ENCODE results near the gene LRRC26. TPM values are rescaled to one million over a fixed set of nuclear protein-coding genes. Genes with fewer than 3 reads are reported as not detected.

LRRC26 gene
- total RNA-seq, 2 donors from 2014 or later: 1.3 TPM; not detected in 1

- peak; percentile 70 for ATAC-seq
- Histone ChIP-seq H3K4me3 (no peak overlapping the region), H3K4me1 (peaks cover 35% of the 10 kb centered on the region), H3K9me3 (no peaks in the 10 kb centered on the region), H3K27me3 (peaks cover 0 to 5% of the 10 kb centered on the region in 2 donors), H3K36me3 (replicated peaks in 1 of 2; ENCODE audit: insufficient read depth in 1 of 2, low read depth in 2 of 2) (no peaks in the 10 kb centered on the region), H3K27ac (peak overlapping the region in 1 of 4 donors; percentile 3)
- peak; percentile 68 to 83 (median 72) for DNase-seq
- WGBS, 2 donors: 0 to 4% methylated on average over 11 to 124 of the region's 124 CpGs
- TF ChIP-seq POLR2A (IDR thresholded peaks at IDR 0.05): peak in 2 of 3 donors; percentile 9 to 15
- TF ChIP-seq CTCF (IDR thresholded peaks at IDR 0.05): peak in 4 of 7 experiments; percentile 20 to 45 (median 35)
- intact Hi-C loops (cut with DNase I): loop anchor here (5.0 kb wide), 1 partner anchor 37 kb away; no protein-coding TSS in a partner anchor
These were observed 671 bp downstream of the LRRC26 start for GRCh38 chr9:137168904-137169856.

GRCh38 chr9:137168573-137168903, 1.3 kb downstream of the LRRC26 start:
- WGBS, 2 donors: 0% methylated on average over 6 to 36 of the region's 36 CpGs
- peaks cover 0 to 5% of the 10 kb centered on the region in 2 donors for H3K27me3 ChIP-seq
- H3K4me3 ChIP-seq: no peak overlapping the region
- H3K4me1 ChIP-seq: peaks cover 35% of the 10 kb centered on the region
- DNase-seq: peak in 1 of 4 donors; percentile 28
- TF ChIP-seq POLR2A (IDR thresholded peaks at IDR 0.05) (no peak), CTCF (IDR thresholded peaks at IDR 0.05) (no peak)
- intact Hi-C loops (cut with DNase I): loop anchor here (5.0 kb wide), 1 partner anchor 36 kb away; no protein-coding TSS in a partner anchor
- H3K9me3 ChIP-seq: no peaks in the 10 kb centered on the region
- H3K36me3 ChIP-seq (replicated peaks in 1 of 2; ENCODE audit: insufficient read depth in 1 of 2, low read depth in 2 of 2): no peaks in the 10 kb centered on the region
- ATAC-seq: peak; percentile 12
- no peak overlapping the region for H3K27ac ChIP-seq

GRCh38 chr9:137167747-137168572, 1.9 kb downstream of the LRRC26 start:
- DNase-seq (peak in 2 of 4 donors; percentile 25 to 41), ATAC-seq (no peak)
- Histone ChIP-seq H3K4me3 (no peak overlapping the region), H3K27ac (no peak overlapping the region), H3K27me3 (peaks cover 0 to 9% of the 10 kb centered on the region in 2 donors), H3K4me1 (peaks cover 41% of the 10 kb centered on the region), H3K36me3 (replicated peaks in 1 of 2; ENCODE audit: insufficient read depth in 1 of 2, low read depth in 2 of 2) (no peaks in the 10 kb centered on the region), H3K9me3 (no peaks in the 10 kb centered on the region)
- intact Hi-C loops (cut with DNase I): loop anchor here (5.0 kb wide), 1 partner anchor 36 kb away; no protein-coding TSS in a partner anchor
- 0 to 3% methylated on average over 3 to 53 of the region's 57 CpGs for WGBS, 2 donors
- no peak for TF ChIP-seq CTCF (IDR thresholded peaks at IDR 0.05)
- no peak for TF ChIP-seq POLR2A (IDR thresholded peaks at IDR 0.05)

- no peak for TF ChIP-seq POLR2A (IDR thresholded peaks at IDR 0.05)
- TF ChIP-seq CTCF (IDR thresholded peaks at IDR 0.05): no peak
- ATAC-seq (no peak), DNase-seq (no peak)
- no peak overlapping the region for H3K27ac ChIP-seq
- H3K9me3 ChIP-seq: no peaks in the 10 kb centered on the region
- H3K4me1 ChIP-seq: peaks cover 48% of the 10 kb centered on the region
- no peak overlapping the region for H3K4me3 ChIP-seq
- intact Hi-C loops (cut with DNase I): loop anchor here (5.0 kb wide), 1 partner anchor 35 kb away; no protein-coding TSS in a partner anchor
- H3K27me3 ChIP-seq: peaks cover 0 to 13% of the 10 kb centered on the region in 2 donors
- WGBS, 2 donors: 16 to 30% methylated on average over 14 to 43 of the region's 44 CpGs
- no peaks in the 10 kb centered on the region for H3K36me3 ChIP-seq (replicated peaks in 1 of 2; ENCODE audit: insufficient read depth in 1 of 2, low read depth in 2 of 2)
These were observed 2.5 kb downstream of the LRRC26 start for GRCh38 chr9:137167277-137167746.
